Measurements from ENCODE around the gene KRT86. TPM values are rescaled to one million over a fixed set of nuclear protein-coding genes. Genes with fewer than 3 reads are reported as not detected.

The KRT86 gene
- polyA plus RNA-seq, 1 of the 3 experiments (the other 2 are of a cell fraction), result 0.56 TPM

DNA sequence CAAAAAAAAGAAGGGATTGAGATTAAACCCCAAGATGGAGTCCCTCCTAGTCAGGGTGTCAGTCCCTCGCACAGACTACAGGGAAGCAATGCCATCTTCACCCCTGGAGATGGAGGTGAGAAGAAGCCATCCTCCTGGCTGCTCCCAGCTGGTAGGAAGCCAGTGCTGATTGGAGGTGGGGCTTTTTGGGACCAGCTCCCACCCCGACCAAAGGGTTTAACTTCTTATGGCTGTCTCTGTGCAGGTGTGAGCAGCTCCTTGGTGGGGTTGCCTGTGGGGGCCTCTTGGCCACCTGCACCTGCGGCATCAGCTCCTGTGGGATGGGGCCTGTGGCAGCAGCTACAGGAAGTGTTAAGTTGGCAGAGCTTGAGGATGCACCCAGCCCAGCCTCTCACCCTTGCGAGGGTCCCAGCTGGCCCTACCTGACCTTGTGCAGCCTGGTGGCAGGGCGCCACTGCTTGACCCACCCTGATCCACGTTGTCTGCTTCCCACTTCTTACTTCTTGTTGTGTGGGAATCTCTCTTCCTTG is 3.8 kb upstream of the KRT86 start (continued):
- TF ChIP-seq, protein P1, sequence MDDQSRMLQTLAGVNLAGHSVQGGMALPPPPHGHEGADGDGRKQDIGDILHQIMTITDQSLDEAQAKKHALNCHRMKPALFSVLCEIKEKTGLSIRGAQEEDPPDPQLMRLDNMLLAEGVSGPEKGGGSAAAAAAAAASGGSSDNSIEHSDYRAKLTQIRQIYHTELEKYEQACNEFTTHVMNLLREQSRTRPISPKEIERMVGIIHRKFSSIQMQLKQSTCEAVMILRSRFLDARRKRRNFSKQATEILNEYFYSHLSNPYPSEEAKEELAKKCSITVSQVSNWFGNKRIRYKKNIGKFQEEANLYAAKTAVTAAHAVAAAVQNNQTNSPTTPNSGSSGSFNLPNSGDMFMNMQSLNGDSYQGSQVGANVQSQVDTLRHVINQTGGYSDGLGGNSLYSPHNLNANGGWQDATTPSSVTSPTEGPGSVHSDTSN (IDR thresholded peaks at IDR 0.05), result no peak
- no peak for TF ChIP-seq NRF1 (IDR thresholded peaks at IDR 0.05; ENCODE audit: low read depth, low read length)
- TF ChIP-seq, protein P2, sequence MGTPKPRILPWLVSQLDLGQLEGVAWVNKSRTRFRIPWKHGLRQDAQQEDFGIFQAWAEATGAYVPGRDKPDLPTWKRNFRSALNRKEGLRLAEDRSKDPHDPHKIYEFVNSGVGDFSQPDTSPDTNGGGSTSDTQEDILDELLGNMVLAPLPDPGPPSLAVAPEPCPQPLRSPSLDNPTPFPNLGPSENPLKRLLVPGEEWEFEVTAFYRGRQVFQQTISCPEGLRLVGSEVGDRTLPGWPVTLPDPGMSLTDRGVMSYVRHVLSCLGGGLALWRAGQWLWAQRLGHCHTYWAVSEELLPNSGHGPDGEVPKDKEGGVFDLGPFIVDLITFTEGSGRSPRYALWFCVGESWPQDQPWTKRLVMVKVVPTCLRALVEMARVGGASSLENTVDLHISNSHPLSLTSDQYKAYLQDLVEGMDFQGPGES (IDR thresholded peaks at IDR 0.05; ENCODE audit: low read depth, low read length), result no peak
- TF ChIP-seq, protein P3, sequence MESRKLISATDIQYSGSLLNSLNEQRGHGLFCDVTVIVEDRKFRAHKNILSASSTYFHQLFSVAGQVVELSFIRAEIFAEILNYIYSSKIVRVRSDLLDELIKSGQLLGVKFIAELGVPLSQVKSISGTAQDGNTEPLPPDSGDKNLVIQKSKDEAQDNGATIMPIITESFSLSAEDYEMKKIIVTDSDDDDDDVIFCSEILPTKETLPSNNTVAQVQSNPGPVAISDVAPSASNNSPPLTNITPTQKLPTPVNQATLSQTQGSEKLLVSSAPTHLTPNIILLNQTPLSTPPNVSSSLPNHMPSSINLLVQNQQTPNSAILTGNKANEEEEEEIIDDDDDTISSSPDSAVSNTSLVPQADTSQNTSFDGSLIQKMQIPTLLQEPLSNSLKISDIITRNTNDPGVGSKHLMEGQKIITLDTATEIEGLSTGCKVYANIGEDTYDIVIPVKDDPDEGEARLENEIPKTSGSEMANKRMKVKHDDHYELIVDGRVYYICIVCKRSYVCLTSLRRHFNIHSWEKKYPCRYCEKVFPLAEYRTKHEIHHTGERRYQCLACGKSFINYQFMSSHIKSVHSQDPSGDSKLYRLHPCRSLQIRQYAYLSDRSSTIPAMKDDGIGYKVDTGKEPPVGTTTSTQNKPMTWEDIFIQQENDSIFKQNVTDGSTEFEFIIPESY (IDR thresholded peaks at IDR 0.05; ENCODE audit: borderline replicate concordance, low read depth), result no peak

DNA sequence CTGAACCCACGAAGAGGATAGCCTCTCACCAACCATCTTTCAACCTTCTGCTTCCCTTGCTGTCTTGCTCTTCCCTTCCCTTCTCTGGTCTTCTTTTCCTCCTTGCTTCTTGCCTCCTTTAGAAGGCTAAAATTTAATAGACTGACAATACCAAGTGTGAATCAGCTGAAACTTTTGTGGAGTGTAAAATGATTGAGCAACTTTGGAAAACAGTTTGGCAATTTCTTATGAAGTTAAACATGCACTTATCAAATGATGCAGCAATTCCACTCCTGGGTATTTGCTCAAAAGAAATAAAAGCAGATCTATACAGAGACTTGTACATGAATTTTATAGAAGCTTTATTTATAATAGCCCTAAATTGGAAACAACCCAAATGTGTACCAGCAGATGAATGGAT is 3.3 kb upstream of the KRT86 start:
- H3K9ac ChIP-seq, result no peak overlapping the region
- H3K9me2 ChIP-seq, result no peaks in the 10 kb centered on the region
- H4K20me1 ChIP-seq (ENCODE audit: insufficient read depth), result no peaks in the 10 kb centered on the region
- H3K4me2 ChIP-seq, result no peak overlapping the region
- CTCF ChIA-PET, result interaction anchor here (0.9 to 8.9 kb wide), 6 partner anchors 7 to 56 kb away, joined by 3 to 80 read pairs (median 6); partner anchors contain the start of gene KRT86
- no peak overlapping the region for H3K27ac ChIP-seq (ENCODE audit: low read depth in 2 of 2, low read length in 1 of 2)
- H3K36me3 ChIP-seq (replicated peaks in 1 of 2; ENCODE audit: control insufficient read depth in 1 of 2, insufficient read depth in 2 of 2, low read length in 1 of 2), result no peaks in the 10 kb centered on the region
- no peaks in the 10 kb centered on the region for H3K27me3 ChIP-seq (ENCODE audit: insufficient read depth)
- no peak overlapping the region for H3K4me3 ChIP-seq (ENCODE audit: low read depth in 2 of 2, low read length in 1 of 2)
- DNase-seq, result no peak
- H3F3A ChIP-seq (replicated peaks; ENCODE audit: insufficient read depth), result no peaks in the 10 kb centered on the region
- no peak overlapping the region for H2AFZ ChIP-seq (ENCODE audit: low read depth)
- WGBS (ENCODE audit: low lambda C conversion rate), result 62% methylated on average over 1 of the region's 1 CpG
- H3K9me3 ChIP-seq, result no peaks in the 10 kb centered on the region
- H3K79me2 ChIP-seq (ENCODE audit: insufficient read depth), result no peaks in the 10 kb centered on the region
- no peak for TF ChIP-seq SIN3A (IDR thresholded peaks at IDR 0.05; ENCODE audit: borderline replicate concordance, low read depth, low read length)
- TF ChIP-seq JUND (IDR thresholded peaks at IDR 0.05), result no peak
- POLR2A ChIA-PET, result interaction anchor here (1.2 kb wide), 1 partner anchor 37 kb away, joined by 5 read pairs; no protein-coding TSS in a partner anchor
- H3K4me1 ChIP-seq (ENCODE audit: control insufficient read depth in 1 of 2, insufficient read depth in 2 of 2, low read depth in 1 of 2, low read length in 1 of 2), result no peaks in the 10 kb centered on the region; a peak in 1 of 4 replicates

DNA sequence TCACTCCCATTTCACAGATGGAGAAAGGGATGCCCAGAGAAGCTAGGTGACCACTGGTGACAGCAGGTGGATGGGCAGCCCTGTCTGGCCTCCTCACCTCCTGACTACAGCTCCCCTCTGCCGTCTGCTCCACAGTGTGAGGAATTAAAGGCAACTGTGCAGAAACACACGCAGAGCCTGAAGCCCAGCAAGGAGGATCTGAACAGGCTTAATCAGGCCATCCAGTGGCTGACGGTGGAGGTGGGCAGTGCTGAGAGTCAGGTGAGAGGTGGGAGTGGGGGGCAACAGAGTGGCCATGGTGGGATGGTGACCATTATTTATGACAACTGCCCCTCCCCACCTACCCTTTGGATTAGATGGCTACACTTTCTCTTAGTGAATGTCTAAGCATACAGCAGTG is 1.2 kb downstream of the KRT86 start:
- no peak for DNase-seq
- Histone ChIP-seq H3K27me3 (ENCODE audit: insufficient read depth) (no peaks in the 10 kb centered on the region), H3K9me2 (no peaks in the 10 kb centered on the region), H3K4me3 (ENCODE audit: low read depth in 2 of 2, low read length in 1 of 2) (no peak overlapping the region), H4K20me1 (ENCODE audit: insufficient read depth) (no peaks in the 10 kb centered on the region), H3K27ac (ENCODE audit: low read depth in 2 of 2, low read length in 1 of 2) (no peak overlapping the region), H3K36me3 (replicated peaks in 1 of 2; ENCODE audit: control insufficient read depth in 1 of 2, insufficient read depth in 2 of 2, low read length in 1 of 2) (no peaks in the 10 kb centered on the region), H3K9me3 (no peaks in the 10 kb centered on the region), H3K79me2 (ENCODE audit: insufficient read depth) (no peaks in the 10 kb centered on the region), H3F3A (replicated peaks; ENCODE audit: insufficient read depth) (peaks cover 17% of the 10 kb centered on the region), H3K4me1 (ENCODE audit: control insufficient read depth in 1 of 2, insufficient read depth in 2 of 2, low read depth in 1 of 2, low read length in 1 of 2) (peaks cover 11 to 21% of the 10 kb centered on the region in 2 experiments; a peak in 3 of 4 replicates), H3K4me2 (no peak overlapping the region), H3K9ac (no peak overlapping the region), H2AFZ (ENCODE audit: low read depth) (no peak overlapping the region)
- CTCF ChIA-PET, result interaction anchor here (1.0 to 8.2 kb wide), 5 partner anchors 9 to 119 kb away, joined by 3 to 80 read pairs (median 5); no protein-coding TSS in a partner anchor
- WGBS (ENCODE audit: low lambda C conversion rate), result 95% methylated on average over 3 of the region's 3 CpGs
- POLR2A ChIA-PET, result no interaction called here
- TF ChIP-seq, protein P4, sequence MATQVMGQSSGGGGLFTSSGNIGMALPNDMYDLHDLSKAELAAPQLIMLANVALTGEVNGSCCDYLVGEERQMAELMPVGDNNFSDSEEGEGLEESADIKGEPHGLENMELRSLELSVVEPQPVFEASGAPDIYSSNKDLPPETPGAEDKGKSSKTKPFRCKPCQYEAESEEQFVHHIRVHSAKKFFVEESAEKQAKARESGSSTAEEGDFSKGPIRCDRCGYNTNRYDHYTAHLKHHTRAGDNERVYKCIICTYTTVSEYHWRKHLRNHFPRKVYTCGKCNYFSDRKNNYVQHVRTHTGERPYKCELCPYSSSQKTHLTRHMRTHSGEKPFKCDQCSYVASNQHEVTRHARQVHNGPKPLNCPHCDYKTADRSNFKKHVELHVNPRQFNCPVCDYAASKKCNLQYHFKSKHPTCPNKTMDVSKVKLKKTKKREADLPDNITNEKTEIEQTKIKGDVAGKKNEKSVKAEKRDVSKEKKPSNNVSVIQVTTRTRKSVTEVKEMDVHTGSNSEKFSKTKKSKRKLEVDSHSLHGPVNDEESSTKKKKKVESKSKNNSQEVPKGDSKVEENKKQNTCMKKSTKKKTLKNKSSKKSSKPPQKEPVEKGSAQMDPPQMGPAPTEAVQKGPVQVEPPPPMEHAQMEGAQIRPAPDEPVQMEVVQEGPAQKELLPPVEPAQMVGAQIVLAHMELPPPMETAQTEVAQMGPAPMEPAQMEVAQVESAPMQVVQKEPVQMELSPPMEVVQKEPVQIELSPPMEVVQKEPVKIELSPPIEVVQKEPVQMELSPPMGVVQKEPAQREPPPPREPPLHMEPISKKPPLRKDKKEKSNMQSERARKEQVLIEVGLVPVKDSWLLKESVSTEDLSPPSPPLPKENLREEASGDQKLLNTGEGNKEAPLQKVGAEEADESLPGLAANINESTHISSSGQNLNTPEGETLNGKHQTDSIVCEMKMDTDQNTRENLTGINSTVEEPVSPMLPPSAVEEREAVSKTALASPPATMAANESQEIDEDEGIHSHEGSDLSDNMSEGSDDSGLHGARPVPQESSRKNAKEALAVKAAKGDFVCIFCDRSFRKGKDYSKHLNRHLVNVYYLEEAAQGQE (IDR thresholded peaks at IDR 0.05; ENCODE audit: low read depth, low read length), result no peak
